ENCODE results near the gene NEO1.
A peak's percentile ranks its signal among the peaks of the same experiment; 100 is the strongest.

Gene NEO1

GRCh38 chr15:73051807-73052652 lies at the start of gene NEO1:
Gene NEO1, plus strand, starts transcription at chr15:73052463. Its CDS starts 213 bp downstream, at chr15:73052676.
- DNase-seq = peak; percentile 83

GRCh38 chr15:73004462-73004861 lies 47.8 kb upstream of the NEO1 start:
- no peak for DNase-seq

- no peak for DNase-seq
Observed at GRCh38 chr15:73005032-73005431, 47.2 kb upstream of the NEO1 start.

GRCh38 chr15:73005446-73005845 lies 46.8 kb upstream of the NEO1 start:
- DNase-seq = no peak

GRCh38 chr15:73006523-73006922 lies 45.7 kb upstream of the NEO1 start:
- no peak for DNase-seq

GRCh38 chr15:73009066-73010056 lies 42.9 kb upstream of the NEO1 start:
- DNase-seq = no peak

GRCh38 chr15:73010154-73011152 lies 41.8 kb upstream of the NEO1 start:
- DNase-seq = peak; percentile 42

- DNase-seq = no peak
Observed at GRCh38 chr15:73014904-73015303, 37.4 kb upstream of the NEO1 start.

GRCh38 chr15:73015493-73015892 lies 36.8 kb upstream of the NEO1 start:
- no peak for DNase-seq

GRCh38 chr15:73017987-73018386 lies 34.3 kb upstream of the NEO1 start:
- no peak for DNase-seq

GRCh38 chr15:73019154-73019553 lies 33.1 kb upstream of the NEO1 start:
- no peak for DNase-seq

GRCh38 chr15:73019601-73020146 lies 32.6 kb upstream of the NEO1 start:
- no peak for DNase-seq

GRCh38 chr15:73021139-73021621 lies 31.1 kb upstream of the NEO1 start:
- DNase-seq = no peak

- DNase-seq = no peak
Observed at GRCh38 chr15:73022161-73022560, 30.1 kb upstream of the NEO1 start.

- no peak for DNase-seq
Observed at GRCh38 chr15:73023071-73023470, 29.2 kb upstream of the NEO1 start.

- no peak for DNase-seq
Observed at GRCh38 chr15:73024168-73024567, 28.1 kb upstream of the NEO1 start.

- DNase-seq = no peak
Observed at GRCh38 chr15:73026511-73027054, 25.7 kb upstream of the NEO1 start.

- no peak for DNase-seq
Observed at GRCh38 chr15:73028031-73028430, 24.2 kb upstream of the NEO1 start.

- peak; percentile 12 for DNase-seq
Observed at GRCh38 chr15:73028831-73029451, 23.3 kb upstream of the NEO1 start.

GRCh38 chr15:73030122-73030679 lies 22.1 kb upstream of the NEO1 start:
- DNase-seq = no peak

GRCh38 chr15:73031648-73032047 lies 20.6 kb upstream of the NEO1 start:
- no peak for DNase-seq
